Hepatocyte (in vitro differentiated cells): Measurements from ENCODE around the gene SUGCT.

Source experiments
- CTCF ChIP-seq: fragments of 200-600 bp; sonication (generic); IDR thresholded peaks from 2 replicates; pipeline ENCODE4 v1.5.1; 2016; ENCODE audit warnings: antibody characterized with exemption, mild to moderate bottlenecking; ENCODE audit not compliant: poor library complexity
- EZH2 ChIP-seq: fragments of 200-600 bp; sonication (generic); IDR thresholded peaks from 2 replicates; pipeline ENCODE4 v1.6.1; 2016; ENCODE audit warnings: antibody characterized with exemption, mild to moderate bottlenecking, borderline replicate concordance

- TF ChIP-seq CTCF (no peak), EZH2 (no peak)
Observed at GRCh38 chr7:40879941-40880543, 745.2 kb downstream of the SUGCT start.
